Mucosa of descending colon (tissue), 3 donors: ENCODE data around the gene SLC22A7. TPM values are rescaled to one million over a fixed set of nuclear protein-coding genes. Genes with fewer than 3 reads are reported as not detected.

Experiments used
- ATAC-seq: fragments of 200-7000 bp; cut with Tn5 transposase; one replicate; pipeline ENCODE4 v1.9.1; 2020; ENCODE audit warnings: mild to moderate bottlenecking, moderate library complexity
- DNase-seq, 3 donors: peaks; one replicate each; pipeline ENCODE4 v3.0.0-alpha.2; 2020
- H3K36me3 ChIP-seq: fragments of 200-600 bp; one replicate; pipeline ENCODE4 v1.8.0; 2021; ENCODE audit warnings: low read depth, mild to moderate bottlenecking
- H3K4me1 ChIP-seq: fragments of 200-600 bp; one replicate; pipeline ENCODE4 v1.8.0; 2021; ENCODE audit warnings: low read depth, mild to moderate bottlenecking
- H3K4me3 ChIP-seq: fragments of 200-600 bp; one replicate; pipeline ENCODE4 v1.8.0; 2021; ENCODE audit warnings: mild to moderate bottlenecking
- H3K9me3 ChIP-seq: fragments of 200-600 bp; one replicate; pipeline ENCODE4 v1.8.0; 2021; ENCODE audit warnings: mild to moderate bottlenecking
- CTCF ChIP-seq: fragments of 200-600 bp; IDR thresholded peaks from one replicate; pipeline ENCODE4 v1.8.0; 2022; ENCODE audit warnings: antibody characterized with exemption, mild to moderate bottlenecking
- intact Hi-C, 2 donors: fragments of 100-400 bp; cut with DNase I in 1 of 2; cut with micrococcal nuclease in 1 of 2; formaldehyde crosslinking; loops; one replicate each; pipeline versions ENCODE4 v1.11.0 to v1.11.1; 2022; cut with DNase I, micrococcal nuclease
- total RNA-seq, 3 donors: library from RNA; stranded (reverse); fragmentation: NEBNext Ultra II Directional in 2 of 3; extraction: Animal tissue kit (Norgen Biotek cat#: 25700) in 2 of 3; gene quantifications; one replicate each; pipeline versions ENCODE4 v1.2.1 to v1.2.4, GENCODE V29; 2021 to 2023
- donor health status: DM: no; HTN: no; CAD: no; lungs with moderate emphysema.
- donor health status: DM: no; HTN: no; CAD: no.
- donor health status: DM: no; HTN: yes; CAD: no.

The SLC22A7 gene
- total RNA-seq, 3 donors from 2014 or later = 0.32 TPM; not detected in 2

- ATAC-seq (no peak), DNase-seq (no peak)
- Histone ChIP-seq H3K4me1 (no peaks in the 10 kb centered on the region), H3K9me3 (no peaks in the 10 kb centered on the region), H3K4me3 (no peak overlapping the region), H3K36me3 (no peaks in the 10 kb centered on the region)
- TF ChIP-seq CTCF = no peak
- intact Hi-C loops = no loop called here
Measured at GRCh38 chr6:43313813-43314212, 15.8 kb downstream of the SLC22A7 start.

GRCh38 chr6:43318011-43318410, 20.0 kb downstream of the SLC22A7 start:
- Histone ChIP-seq H3K4me1 (peaks cover 5% of the 10 kb centered on the region), H3K4me3 (no peak overlapping the region), H3K9me3 (no peaks in the 10 kb centered on the region), H3K36me3 (no peaks in the 10 kb centered on the region)
- DNase-seq (no peak), ATAC-seq (no peak)
- TF ChIP-seq CTCF = no peak
- intact Hi-C loops = no loop called here

GRCh38 chr6:43325876-43326275, 27.8 kb downstream of the SLC22A7 start:
- no peak overlapping the region for H3K4me3 ChIP-seq
- no peak for ATAC-seq
- H3K36me3 ChIP-seq = no peaks in the 10 kb centered on the region
- intact Hi-C loops = no loop called here
- TF ChIP-seq CTCF = no peak
- no peaks in the 10 kb centered on the region for H3K9me3 ChIP-seq
- peaks cover 5% of the 10 kb centered on the region for H3K4me1 ChIP-seq
- DNase-seq = no peak

GRCh38 chr6:43328528-43328927, 30.5 kb downstream of the SLC22A7 start:
- ATAC-seq = peak; percentile 46
- Histone ChIP-seq H3K9me3 (no peaks in the 10 kb centered on the region), H3K36me3 (no peaks in the 10 kb centered on the region), H3K4me1 (no peaks in the 10 kb centered on the region), H3K4me3 (no peak overlapping the region)
- intact Hi-C loops = no loop called here
- TF ChIP-seq CTCF = no peak
- no peak for DNase-seq

- no peak for TF ChIP-seq CTCF
- ATAC-seq = no peak
- no peaks in the 10 kb centered on the region for H3K9me3 ChIP-seq
Measured at GRCh38 chr6:43331470-43331869, 33.4 kb downstream of the SLC22A7 start.

GRCh38 chr6:43331891-43332290, 33.8 kb downstream of the SLC22A7 start:
- intact Hi-C loops = loop anchor here in 1 of 2 donors (10.0 kb wide), 1 partner anchor 67 kb away; no protein-coding TSS in a partner anchor
- DNase-seq (no peak), ATAC-seq (no peak)
- Histone ChIP-seq H3K4me1 (peaks cover 7% of the 10 kb centered on the region), H3K36me3 (no peaks in the 10 kb centered on the region), H3K9me3 (no peaks in the 10 kb centered on the region), H3K4me3 (no peak overlapping the region)
- no peak for TF ChIP-seq CTCF

More at GRCh38 chr6:43331470-43331869, 33.4 kb downstream of the SLC22A7 start:
- H3K4me3 ChIP-seq = no peak overlapping the region
- intact Hi-C loops = loop anchor here in 1 of 2 donors (10.0 kb wide), 1 partner anchor 67 kb away; no protein-coding TSS in a partner anchor
- no peak for DNase-seq
- peaks cover 7% of the 10 kb centered on the region for H3K4me1 ChIP-seq
- H3K36me3 ChIP-seq = no peaks in the 10 kb centered on the region
